SKM-1 (cell line): ENCODE data around the gene EWSR1.

Source experiments
- DNase-seq: peaks from one replicate; lab custom pipeline; 2025; ENCODE audit not compliant: unreplicated experiment; lab: John Stamatoyannopoulos, UW

The EWSR1 gene

DNA sequence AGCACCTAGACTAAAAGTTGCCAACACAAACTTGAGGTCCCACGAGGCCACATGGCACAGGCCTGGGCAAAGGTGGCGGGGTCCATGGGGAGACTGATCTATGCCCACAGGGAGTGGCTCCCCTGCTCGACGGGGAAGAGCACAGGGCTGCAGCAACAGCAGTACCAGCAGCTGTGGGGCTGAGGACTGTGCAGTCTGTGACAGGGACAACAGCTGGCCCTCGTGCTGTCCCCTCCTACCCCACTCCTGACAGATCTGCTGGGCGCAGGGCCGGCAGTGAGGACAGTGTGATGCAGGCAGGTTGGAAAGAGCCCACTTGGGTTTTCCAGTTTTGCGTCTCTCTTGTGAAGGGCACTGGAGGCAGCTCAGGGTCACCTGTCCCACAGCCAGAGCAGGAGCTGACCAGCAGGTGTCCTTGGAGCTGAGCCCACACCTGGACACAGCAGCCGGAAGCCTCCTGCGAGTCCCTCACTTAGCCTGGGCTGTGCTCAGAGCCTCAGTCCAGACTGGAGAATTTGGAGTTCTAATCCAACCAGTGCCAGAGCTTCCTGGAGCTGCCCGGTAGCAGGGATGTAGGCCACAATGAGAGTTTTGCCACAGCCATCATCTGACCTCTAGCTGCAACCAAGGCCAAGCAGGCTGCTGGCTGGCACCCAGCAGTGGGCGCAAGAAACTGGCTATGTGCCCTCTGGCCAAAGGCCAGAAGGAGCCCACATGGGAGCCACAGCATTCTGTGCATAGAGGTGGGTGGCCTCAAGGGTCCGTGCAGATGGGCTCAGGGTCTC lies 34.8 kb downstream of the EWSR1 start:
- no peak for DNase-seq

DNA sequence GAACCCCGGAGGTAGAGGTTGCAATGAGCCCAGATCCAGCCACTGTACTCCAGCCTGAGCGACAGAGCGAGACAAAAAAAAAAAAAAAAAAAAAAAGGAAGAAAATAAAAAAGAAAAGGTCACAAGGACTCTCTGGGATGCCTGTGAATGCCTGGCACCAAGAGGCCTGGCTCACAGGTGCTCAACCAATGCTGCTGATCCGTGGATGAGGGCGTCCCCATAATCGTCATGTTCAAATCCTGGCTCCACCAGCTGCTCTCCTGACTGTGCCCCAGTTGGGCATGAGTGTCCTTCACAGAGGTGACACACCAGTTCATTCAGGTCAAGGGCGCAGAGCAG lies 37.7 kb downstream of the EWSR1 start:
- no peak for DNase-seq

DNA sequence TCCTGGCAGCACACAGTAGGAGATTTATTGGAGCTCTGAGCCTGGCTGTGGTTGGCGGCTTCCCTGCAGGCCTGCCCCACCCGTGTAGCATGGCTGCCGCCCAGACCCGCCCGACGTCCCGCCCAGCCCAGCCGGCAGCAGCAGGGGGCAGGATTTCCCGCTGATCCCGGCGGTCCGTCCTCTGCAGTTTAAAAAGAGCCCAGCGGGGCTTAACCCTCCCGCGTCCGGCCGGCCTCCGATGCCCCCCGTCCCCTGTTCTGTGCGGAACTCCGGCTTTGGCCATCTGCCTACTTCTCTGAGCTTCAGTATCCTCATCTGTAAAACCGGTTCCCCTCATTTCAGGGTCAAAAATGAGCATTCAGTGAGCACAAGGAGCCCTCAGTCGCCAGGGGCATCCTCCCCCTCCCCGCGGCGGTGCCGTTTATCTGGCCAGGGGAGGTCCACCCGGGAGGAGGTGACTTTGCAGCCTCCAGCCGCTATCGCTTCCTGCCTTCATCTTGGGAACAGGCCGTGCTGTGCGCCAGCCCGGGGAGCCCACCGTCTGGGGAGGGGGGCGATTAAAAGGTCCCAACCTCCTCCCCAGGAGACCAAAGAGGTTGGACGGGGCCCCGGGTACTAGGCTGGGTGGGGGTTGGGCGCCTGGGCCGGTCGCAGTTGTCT lies 38.2 kb downstream of the EWSR1 start, which contains the start of gene GAS2L1:
Gene GAS2L1, plus strand, starts transcription at position 476 of the 660 bp plus-strand sequence. CDS start 1,456 bp downstream, outside the sequence.
- DNase-seq: peak; percentile 55

DNA sequence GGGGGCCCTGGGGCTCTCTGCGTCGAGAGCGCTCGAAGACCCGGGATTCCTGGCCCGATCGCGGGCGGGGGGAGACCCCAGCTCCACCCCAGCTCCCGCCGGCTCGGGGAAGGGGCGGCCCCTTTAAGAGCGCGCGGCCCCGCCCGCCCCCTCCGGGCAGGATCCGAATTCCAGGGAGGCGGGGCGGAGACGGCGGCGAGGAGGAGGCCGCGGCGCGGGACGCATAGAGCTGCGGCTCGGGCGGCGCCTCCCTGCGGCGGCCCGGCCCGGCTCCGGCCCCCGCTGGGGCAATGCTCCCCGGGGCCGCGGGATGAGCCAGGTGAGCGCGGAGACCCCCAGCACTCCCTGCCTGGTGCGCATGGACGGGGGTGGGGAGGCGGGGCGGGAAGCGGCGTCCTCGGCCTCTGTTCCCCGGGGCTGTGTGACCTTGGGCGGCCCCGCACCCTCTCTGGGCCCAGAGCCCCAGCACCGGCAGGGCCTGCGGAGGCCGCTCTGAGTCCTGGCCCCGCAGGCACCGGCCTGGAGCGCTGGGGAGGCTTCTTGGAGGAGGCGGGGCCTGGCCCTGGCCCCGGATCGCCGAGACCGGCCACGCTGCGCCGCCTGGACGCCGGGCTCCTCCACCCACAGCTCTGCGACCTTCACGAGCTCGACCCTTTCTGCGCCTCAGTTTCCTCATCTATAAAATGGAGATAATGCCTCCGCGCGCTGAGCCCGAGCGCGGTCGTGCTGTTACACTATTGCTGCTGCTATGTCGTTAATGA lies 38.9 kb downstream of the EWSR1 start:
- DNase-seq: peak; percentile 23

DNA sequence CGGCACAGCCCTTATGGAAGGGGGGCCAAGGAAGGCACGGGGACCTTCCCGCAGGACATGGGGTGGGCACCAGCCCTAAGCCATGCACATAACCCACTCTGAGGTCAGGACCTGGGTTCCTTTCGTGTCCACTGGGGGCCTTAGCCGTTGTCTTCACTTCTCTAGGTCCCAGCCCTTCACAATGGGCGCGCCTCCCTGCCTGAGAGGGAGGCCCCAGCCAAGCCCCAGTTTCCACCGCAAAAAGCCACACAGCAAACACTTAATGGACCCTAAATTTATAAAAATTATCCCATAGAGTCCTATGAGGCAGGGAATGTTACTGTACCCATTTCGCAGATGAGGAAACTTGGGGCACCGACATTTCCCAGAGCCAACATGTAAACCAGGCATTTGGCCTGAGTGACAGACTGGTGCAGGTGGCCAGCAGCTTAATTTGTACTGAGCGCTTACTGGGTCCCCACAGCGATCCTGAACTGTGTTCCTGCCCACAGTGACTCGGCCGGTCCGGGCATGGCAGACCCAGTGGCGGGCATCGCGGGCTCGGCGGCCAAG lies 39.6 kb downstream of the EWSR1 start:
- no peak for DNase-seq

DNA sequence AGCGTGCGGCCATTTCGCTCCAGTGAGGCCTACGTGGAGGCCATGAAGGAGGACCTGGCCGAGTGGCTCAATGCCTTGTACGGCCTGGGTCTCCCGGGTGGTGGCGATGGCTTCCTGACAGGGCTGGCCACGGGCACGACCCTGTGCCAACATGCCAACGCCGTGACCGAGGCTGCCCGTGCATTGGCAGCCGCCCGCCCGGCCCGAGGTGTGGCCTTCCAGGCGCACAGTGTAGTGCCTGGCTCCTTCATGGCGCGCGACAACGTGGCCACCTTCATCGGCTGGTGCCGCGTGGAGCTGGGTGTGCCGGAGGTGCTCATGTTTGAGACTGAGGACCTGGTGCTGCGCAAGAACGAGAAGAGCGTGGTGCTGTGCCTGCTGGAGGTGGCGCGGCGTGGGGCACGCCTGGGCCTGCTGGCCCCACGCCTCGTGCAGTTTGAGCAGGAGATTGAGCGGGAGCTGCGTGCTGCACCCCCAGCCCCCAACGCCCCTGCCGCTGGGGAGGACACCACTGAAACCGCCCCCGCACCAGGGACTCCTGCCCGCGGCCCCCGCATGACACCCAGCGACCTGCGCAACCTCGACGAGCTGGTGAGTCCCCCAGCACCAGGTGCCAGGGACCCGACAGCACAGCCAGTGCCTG lies 40.2 kb downstream of the EWSR1 start:
- no peak for DNase-seq

DNA sequence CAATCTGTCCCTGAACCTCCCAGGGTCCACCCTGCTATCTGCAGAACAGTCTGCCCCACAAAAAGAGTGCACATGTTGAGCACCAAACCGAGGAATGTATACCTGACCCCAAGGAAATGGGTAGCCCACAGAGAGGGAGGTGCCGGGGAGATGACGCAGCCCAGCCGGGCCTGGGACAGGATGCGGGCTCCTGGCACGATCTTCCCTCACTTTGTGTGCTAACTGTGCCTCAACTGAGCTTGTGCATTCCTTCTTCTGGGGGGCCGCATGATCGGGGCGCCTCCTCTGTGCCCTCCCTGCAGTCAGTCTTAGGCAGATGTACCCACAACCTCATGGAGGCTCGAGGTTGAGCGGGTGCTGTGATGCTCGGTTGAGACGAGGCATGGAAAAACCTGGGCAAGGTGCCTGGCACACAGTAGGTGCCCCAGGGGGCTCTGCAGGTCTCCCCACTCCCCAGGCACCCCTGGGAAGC lies 40.8 kb downstream of the EWSR1 start:
- DNase-seq: no peak

DNA sequence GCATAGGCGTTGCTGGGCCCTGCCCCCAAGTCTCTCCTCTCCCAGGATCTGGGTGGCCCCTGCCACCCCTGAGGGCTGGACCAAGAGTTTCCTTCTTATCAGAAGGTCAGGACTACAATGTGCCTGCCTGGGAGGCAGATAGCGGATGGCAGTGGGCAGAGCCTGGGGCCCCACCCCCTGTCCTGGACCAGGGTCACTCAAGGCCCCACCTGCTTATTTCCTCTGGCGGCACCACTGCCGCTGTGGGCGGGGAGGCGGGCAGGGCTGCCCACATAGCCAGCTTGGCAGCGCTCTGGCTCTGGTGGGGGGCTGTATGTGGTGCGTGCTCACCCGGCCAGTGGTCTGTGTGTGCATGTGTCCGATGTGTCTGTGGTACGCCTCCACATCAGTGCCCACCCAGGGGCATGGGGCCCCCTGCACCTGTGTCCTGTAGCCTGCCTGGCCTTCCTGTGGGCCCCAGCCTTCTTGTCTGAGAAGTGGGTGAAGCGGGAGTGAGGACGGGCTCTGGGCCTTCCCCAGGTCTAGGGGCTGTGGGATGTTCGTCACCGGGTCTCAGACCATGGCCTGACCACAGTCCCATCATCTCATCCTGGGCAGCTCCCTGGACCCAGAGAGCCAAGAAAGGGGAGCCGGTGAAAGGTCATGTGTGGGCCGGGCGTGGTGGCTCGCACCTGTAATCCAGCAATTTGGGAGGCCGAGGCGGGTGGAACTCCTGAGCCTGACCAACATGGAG lies 41.4 kb downstream of the EWSR1 start:
- no peak for DNase-seq

DNA sequence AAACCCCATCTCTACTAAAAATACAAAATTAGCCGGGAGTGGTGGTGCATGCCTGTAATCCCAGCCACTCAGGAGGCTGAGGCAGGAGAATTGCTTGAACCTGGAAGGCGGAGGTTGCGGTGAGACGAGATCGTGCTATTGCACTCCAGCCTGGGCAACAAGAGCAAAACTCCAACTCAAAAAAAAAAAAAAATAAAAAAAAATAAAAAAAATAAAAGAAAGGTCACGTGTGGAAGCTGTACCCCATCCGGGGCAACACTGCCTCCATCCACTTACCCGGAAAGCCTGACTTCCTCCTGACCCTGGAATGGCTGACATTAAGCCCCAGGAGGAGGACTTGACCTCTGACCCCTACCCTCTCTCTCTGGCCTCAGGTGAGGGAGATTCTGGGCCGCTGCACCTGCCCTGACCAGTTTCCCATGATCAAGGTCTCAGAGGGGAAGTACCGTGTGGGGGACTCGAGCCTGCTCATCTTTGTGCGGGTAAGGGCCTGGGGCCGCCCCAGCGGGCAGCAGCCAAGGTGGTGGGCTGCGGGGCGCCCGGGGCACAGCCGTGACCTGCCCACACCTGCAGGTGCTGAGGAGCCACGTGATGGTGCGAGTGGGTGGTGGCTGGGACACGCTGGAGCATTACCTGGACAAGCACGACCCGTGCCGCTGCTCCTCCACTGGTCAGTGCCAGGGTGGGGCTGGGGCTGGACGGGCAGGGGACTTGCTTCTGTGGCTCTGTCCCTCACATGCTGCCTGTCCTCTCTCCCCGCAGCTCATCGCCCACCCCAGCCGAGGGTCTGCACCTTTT lies 42.2 kb downstream of the EWSR1 start:
- no peak for DNase-seq

DNA sequence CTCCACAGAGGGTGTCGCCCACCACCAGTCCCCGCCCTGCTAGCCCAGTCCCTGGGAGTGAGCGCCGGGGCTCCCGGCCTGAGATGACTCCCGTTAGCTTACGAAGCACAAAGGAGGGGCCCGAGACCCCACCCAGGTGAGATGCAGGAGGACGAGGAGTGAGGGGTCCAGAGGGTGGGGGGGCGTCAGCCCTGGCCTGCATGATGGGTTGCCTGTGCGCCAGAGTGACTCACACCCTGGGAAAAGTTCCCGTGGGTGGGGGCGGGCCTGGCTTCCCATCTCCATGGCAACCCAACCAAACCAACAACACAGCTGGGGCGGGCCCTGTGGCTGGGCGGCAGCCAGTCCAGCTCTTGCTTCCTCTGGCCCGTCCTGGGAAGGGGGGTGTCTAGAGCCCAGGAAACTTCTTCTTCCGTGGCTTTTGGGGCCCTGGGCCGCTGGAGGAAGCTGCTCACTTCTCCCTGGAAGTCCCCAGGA lies 42.8 kb downstream of the EWSR1 start:
- peak; percentile 59 for DNase-seq

DNA sequence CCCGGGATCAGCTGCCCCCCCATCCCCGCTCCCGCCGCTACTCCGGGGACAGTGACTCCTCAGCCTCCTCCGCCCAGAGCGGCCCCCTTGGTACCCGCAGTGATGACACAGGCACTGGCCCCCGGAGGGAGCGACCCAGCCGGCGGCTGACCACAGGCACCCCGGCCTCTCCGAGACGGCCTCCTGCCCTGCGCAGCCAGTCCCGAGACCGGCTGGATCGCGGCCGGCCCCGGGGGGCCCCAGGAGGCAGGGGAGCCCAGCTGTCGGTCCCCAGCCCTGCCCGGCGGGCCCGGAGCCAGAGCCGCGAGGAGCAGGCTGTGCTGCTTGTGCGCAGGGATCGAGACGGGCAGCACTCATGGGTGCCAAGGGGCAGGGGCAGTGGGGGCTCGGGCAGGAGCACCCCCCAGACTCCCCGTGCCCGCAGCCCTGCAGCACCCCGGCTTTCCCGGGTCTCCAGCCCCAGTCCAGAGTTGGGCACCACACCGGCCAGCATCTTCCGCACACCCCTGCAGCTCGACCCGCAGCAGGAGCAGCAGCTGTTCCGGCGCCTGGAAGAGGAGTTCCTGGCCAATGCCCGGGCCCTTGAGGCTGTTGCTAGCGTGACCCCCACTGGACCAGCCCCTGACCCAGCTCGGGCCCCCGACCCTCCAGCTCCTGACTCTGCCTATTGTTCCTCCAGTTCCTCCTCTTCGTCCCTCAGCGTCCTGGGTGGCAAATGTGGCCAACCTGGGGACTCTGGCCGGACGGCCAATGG lies 43.6 kb downstream of the EWSR1 start:
- DNase-seq: no peak

DNA sequence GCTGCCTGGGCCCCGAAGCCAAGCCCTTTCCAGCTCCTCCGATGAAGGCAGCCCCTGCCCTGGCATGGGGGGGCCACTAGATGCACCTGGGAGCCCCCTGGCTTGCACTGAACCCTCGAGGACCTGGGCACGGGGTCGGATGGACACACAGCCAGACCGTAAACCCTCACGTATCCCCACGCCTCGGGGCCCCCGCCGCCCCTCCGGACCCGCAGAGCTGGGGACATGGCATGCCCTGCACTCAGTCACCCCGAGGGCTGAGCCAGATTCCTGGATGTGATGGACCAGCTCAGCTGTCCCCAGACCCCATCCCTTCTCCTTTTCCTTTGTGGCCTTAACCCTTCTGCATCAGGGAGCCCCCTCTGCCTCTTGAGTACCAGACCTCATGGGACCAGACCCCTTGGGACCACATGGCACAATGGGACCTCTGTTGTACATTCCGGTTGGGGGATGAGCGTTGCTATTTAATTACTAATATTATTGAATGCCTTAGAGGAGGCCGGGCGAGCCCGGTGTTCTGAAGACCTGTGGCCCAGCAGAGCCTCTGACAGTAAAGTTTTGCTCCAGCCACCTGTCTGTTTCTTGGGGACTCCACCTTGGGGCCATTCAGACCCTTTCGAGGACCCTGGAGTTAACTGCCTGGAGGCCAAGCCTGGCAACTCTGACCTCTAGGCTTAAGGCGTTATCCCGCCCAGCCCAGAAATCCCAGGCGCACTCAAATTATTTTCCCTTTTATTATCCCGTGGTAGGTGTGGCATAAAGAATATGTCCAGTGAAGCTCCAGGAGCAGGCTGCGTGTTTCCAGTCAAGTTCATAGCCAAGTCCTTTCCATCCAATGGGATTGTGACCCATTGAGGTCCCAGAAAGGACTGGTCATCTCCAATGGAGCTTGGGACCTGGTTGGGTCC lies 44.4 kb downstream of the EWSR1 start:
- DNase-seq: no peak

DNA sequence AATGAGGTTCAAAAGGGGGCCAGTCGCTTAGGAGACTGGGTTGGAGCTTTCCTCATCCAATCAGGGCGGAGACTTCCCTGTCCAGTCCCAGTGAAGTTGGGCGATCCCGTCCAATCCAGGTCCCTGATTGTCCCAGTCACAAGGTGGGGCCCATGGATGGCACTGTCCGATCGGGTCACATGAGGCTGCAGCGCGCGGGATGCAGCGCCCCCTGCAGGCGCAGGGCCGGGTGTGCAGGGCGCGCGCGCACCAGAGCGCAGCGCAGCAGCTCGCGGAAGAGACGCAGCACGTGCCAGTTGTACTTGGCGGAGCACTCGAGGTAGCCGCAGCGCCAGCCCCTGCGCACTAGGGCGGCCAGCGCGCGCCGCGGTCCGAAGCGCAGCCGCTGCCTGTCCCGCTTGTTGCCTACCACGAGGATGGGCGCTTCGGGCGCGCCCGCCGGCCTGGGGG lies 45.1 kb downstream of the EWSR1 start:
- no peak for DNase-seq

DNA sequence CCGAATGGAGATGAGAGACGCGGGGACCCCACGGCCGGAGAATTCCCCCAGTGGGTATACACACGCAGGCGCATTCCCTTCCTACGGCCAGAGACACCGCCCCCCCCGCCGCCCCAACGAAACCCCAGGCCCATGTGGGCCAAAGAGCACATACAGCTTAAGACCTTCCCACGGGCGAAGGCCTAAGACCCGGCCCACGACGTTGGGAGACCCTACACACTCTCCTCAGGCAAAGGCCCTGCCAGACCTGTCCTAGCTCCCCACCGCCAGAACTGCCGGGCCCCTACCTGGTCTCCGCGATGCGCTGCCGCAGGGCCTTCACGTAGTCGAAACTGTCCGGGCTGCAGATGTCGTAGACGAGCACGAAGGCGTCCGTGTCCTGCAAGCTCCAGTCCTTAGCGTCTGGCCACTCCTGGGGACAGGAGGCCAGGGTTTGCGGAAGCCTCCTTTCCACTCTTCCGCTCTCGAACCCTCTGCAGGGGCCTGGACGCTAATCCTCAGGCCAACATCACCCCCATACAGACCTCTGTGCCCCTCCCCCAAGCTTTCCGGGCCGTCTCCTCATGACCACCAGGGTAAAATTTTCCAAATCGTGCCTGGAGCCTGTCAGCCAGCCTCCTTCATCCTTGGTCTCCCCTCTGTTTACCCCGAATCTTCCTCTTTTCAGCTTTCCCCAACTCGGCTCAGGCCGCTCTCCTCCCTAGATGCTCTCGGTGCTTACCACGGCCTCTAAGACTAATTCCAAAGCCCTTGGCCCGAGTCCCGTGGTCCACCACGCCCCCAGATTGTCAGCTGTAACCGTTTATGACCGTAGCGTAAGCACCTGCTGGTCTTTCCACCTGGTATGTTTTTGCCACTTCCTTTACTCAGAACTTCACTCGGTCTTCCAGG lies 45.8 kb downstream of the EWSR1 start:
- no peak for DNase-seq

DNA sequence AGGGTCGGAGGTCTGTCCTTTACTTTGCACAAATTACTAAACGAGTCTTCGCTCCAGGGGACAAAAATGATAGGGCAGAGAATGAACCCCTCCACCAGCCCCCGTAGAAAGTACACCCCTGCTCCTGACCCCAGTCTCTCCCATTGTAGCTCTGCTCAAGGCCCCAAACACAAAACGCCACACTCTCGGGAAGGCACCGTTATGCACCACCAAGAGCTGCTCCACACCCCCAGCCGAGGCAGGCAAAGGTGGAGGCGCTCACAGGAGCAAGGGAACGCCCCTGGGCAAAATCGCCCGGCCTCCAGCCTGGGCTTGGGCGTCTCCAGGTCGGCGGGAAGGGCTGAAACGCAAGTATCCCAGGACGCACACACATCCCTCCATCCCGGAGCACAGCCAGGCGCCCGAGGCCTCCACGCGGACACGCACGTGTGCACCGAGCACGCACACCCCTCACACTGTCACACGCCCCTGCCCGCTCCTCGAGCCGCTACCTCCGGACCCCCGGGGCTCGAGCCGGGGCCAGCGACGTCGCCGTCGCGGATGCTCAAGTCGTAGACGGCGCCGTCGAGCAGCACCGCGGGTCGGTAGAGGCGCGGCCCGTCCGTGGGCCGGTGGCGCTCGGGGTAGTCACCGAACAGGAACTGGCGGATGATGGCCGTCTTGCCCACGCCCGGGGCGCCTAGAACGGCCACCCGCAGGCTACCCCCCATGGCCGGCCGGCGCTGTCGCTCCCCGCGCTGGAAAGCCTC lies 46.6 kb downstream of the EWSR1 start:
- no peak for DNase-seq
